ENCODE results near the gene PPP2R1B. TPM values are rescaled to one million over a fixed set of nuclear protein-coding genes. Genes with fewer than 3 reads are reported as not detected.

PPP2R1B gene
- polyA plus RNA-seq, 1 experiment = 20.7 TPM

DNA sequence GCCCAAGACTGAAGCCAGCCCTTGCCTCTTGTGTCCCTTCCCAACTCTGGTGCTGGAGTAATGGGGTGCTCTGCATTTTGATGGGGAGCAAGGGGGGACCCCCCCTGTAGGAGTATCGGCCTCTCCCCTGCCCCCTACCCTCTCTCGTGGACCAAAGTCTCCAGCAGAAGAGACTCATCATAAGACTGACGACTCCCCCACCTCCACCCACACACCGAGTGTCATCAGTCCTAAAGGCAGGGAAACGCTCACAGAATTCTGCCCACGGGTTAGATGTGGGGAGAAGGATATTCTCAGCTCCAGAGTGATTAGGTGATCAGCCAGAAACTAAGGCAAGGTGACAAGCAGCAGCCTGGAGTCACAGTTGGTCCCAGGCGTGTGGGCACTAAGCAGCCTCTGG, 38.8 kb downstream of the PPP2R1B start:
- ChIA-PET CTCF (interaction anchor here (0.7 to 1.0 kb wide), 2 partner anchors 12 to 129 kb away, joined by 3 to 4 read pairs; no protein-coding TSS in a partner anchor), POLR2A (no interaction called here)
- no peak for DNase-seq (ENCODE audit: low read depth)
- Histone ChIP-seq H3K36me3 (ENCODE audit: control insufficient read depth, insufficient read depth, low read length) (peaks cover 20% of the 10 kb centered on the region), H3K27me3 (ENCODE audit: control insufficient read depth, insufficient read depth, low read length) (no peaks in the 10 kb centered on the region), H3K4me3 (ENCODE audit: low read depth, low read length) (no peak overlapping the region)
- TF ChIP-seq CTCF (IDR thresholded peaks at IDR 0.05; ENCODE audit: insufficient read depth, low read depth, low read length) = no peak

- POLR2A ChIA-PET = no interaction called here
- Histone ChIP-seq H3K4me3 (ENCODE audit: low read depth, low read length) (no peak overlapping the region), H3K27me3 (ENCODE audit: control insufficient read depth, insufficient read depth, low read length) (no peaks in the 10 kb centered on the region), H3K36me3 (ENCODE audit: control insufficient read depth, insufficient read depth, low read length) (peaks cover 24% of the 10 kb centered on the region)
- CTCF ChIA-PET = no interaction called here
- DNase-seq (ENCODE audit: low read depth) = no peak
- no peak for TF ChIP-seq CTCF (IDR thresholded peaks at IDR 0.05; ENCODE audit: insufficient read depth, low read depth, low read length)
These were observed 39.9 kb downstream of the PPP2R1B start for GRCh38 chr11:111726301-111726713.

DNA sequence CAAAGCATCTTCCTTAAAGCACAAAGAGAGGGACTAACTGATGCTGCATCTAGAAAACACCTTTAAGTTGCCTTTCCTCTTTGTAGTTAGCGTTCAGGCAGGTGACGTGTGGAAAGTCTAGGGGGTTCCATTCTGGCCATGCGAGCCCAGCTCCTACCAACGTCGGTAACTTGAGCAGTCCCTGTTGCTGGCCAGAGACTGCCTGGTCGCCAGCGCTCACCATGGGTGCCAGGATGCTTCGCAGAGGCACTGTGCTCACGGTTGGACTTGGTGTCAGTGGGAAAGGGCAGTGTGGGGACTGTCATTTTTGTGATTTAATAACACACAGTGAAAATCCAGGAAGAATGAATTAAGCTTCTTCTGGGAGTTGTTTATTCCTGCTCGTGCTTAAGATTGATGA, 40.6 kb downstream of the PPP2R1B start:
- Histone ChIP-seq H3K36me3 (ENCODE audit: control insufficient read depth, insufficient read depth, low read length) (peaks cover 28% of the 10 kb centered on the region), H3K4me3 (ENCODE audit: low read depth, low read length) (no peak overlapping the region), H3K27me3 (ENCODE audit: control insufficient read depth, insufficient read depth, low read length) (no peaks in the 10 kb centered on the region)
- CTCF ChIA-PET = interaction anchor here (1.3 kb wide), 1 partner anchor 12 kb away, joined by 4 read pairs; no protein-coding TSS in a partner anchor
- TF ChIP-seq CTCF (IDR thresholded peaks at IDR 0.05; ENCODE audit: insufficient read depth, low read depth, low read length) = no peak
- POLR2A ChIA-PET = no interaction called here
- DNase-seq (ENCODE audit: low read depth) = no peak

DNA sequence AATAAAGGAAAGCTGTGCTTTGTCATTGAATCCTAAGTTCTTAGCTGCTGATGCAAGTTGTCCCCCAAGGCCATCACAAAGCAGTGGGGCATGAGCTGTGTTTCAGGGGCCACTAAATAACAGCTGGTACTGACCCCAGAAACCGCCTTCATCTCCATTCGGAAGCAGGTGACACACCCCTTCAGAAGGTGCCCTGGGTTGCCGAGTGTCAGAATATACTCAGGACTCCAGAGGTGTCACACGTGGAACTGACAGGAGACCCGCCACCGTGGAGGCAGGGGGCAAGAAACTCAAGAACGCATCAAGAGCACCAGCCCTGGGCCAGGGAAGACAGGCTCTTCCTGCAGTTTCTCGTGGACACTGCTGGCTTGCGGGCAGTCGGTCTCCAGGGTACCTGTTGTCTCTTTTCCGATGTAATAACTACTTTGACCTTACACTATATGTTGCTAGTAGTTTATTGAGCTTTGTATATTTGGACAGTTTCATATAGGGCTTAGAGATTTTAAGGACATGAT, 41.5 kb downstream of the PPP2R1B start:
- H3K4me3 ChIP-seq (ENCODE audit: low read depth, low read length) = no peak overlapping the region
- no peak for DNase-seq (ENCODE audit: low read depth)
- ChIA-PET POLR2A (interaction anchor here (0.5 kb wide), 1 partner anchor 94 kb away, joined by 4 read pairs; no protein-coding TSS in a partner anchor), CTCF (interaction anchor here (1.0 to 1.3 kb wide), 3 partner anchors 10 to 109 kb away, joined by 3 to 4 read pairs (median 3); no protein-coding TSS in a partner anchor)
- no peak for TF ChIP-seq CTCF (IDR thresholded peaks at IDR 0.05; ENCODE audit: insufficient read depth, low read depth, low read length)
- no peaks in the 10 kb centered on the region for H3K27me3 ChIP-seq (ENCODE audit: control insufficient read depth, insufficient read depth, low read length)
- H3K36me3 ChIP-seq (ENCODE audit: control insufficient read depth, insufficient read depth, low read length) = peaks cover 28% of the 10 kb centered on the region

DNA sequence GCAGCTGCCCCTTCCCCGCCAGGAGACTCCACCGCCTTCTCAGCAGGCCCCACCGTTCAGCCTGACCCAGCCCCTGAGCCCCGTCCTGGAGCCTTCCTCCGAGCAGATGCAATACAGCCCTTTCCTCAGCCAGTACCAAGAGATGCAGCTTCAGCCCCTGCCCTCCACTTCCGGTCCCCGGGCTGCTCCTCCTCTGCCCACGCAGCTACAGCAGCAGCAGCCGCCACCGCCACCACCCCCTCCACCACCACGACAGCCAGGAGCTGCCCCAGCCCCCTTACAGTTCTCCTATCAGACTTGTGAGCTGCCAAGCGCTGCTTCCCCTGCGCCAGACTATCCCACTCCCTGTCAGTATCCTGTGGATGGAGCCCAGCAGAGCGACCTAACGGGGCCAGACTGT, 42.6 kb downstream of the PPP2R1B start:
- POLR2A ChIA-PET = no interaction called here
- peaks cover 28% of the 10 kb centered on the region for H3K36me3 ChIP-seq (ENCODE audit: control insufficient read depth, insufficient read depth, low read length)
- TF ChIP-seq CTCF (IDR thresholded peaks at IDR 0.05; ENCODE audit: insufficient read depth, low read depth, low read length) = no peak

More for the DNA sequence above, 42.6 kb downstream of the PPP2R1B start:
- Histone ChIP-seq H3K4me3 (ENCODE audit: low read depth, low read length) (no peak overlapping the region), H3K27me3 (ENCODE audit: control insufficient read depth, insufficient read depth, low read length) (no peaks in the 10 kb centered on the region)
- CTCF ChIA-PET = interaction anchor here (1.0 to 1.3 kb wide), 3 partner anchors 11 to 118 kb away, joined by 3 read pairs; no protein-coding TSS in a partner anchor
- no peak for DNase-seq (ENCODE audit: low read depth)

All from BJ (cell line).